HG03066 (cell line): ENCODE data around the gene EIF5.
A peak's percentile ranks its signal among the peaks of the same experiment; 100 is the strongest.

Experiments
- ATAC-seq: cut with Tn5 transposase; IDR thresholded peaks from one replicate; pipeline ENCODE4 v1.9.1; 2021; ENCODE audit warnings: low read depth; ENCODE audit not compliant: unreplicated experiment

EIF5 gene

DNA sequence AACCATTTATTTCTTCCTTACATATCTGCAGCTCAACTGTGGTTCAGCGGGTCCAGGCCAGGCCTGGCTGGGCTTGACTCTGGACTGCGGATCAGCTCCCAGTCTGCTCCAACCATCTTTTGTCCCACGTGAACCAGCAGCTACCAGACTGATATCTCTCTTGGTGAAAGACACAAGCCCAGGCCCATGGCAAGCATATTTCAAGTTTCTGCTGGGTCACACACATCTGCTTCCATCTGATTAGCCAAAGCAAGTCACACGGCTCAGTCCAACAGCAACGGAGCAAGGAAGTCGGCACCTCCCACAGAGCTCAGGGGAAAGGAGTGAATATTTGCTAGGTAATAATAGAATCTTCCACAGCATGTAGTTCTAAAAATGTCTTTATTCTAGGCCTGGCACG, 26.5 kb downstream of the EIF5 start:
- no peak for ATAC-seq

DNA sequence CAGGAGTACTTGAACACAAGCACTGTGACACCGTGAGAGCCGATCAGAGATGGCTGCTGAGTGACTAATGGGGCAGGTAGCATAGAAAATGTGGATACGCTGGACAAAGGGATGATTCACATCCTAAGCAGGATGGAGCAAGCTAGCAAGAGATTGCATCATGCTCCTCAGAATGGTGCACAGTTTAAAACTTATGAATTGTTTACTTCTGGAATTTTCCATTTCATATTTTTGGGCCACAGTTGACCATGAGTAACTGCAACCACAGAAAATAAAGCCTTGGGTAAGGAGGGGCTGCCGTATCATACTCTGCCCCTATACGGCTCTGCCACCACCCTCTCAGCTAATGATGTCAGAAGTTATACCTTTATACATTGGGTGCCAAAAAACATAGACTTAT, 27.8 kb downstream of the EIF5 start:
- no peak for ATAC-seq

GRCh38 chr14:103362780-103363179, 28.7 kb downstream of the EIF5 start:
- no peak for ATAC-seq

GRCh38 chr14:103366741-103367140, 32.7 kb downstream of the EIF5 start:
- no peak for ATAC-seq

DNA sequence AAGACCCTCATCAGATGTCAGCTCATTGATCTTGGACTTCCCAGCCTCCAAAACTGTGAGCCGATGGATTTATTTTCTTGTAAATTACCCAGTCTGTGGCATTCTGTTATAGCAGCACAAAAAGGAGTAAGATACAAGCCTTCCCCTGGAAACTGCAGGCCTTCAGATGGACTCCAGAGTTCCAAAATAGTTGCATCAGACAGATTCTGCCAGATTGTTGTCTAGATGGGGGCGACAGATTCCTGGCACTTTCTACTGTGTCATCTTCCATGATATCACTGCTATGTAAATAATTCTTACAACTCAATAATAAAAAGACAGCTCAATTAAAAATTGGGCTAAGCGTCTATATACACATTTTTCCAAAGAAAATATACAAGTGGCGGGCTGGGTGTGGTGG, 34.0 kb downstream of the EIF5 start:
- no peak for ATAC-seq

DNA sequence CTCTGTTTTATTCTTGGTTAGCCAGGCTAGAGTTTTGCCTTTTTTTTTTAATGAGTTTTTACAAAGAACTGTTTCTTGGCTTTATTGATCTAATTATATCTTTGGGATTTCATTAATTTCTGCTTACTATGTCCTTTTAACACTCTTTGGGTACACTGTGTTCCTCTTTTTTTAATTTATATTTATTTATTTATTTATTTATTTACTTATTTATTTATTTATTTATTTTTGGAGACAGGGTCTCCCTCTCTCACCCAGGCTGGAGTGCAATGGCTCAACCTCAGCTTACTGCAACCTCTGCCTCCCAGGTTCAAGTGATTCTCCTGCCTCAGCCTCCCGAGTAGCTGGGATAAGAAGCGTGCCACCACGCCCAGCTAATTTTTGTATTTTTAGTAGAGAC, 36.0 kb downstream of the EIF5 start:
- ATAC-seq, result no peak

DNA sequence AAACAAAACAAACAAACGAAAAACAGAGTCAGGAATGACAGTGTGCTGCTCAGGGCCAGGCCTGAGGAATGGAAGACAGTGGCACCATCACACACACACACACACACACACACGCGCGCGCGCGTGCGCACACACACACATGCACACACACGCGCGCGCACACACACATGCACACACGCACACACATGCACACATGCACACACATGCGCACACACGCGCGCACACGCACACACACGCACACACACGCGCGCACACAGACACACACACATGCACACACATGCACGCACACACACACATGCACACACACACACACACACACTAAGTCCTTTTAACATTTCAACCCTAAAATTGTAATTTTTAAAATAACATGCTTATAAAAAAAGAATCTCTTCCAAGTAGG, 38.0 kb downstream of the EIF5 start:
- ATAC-seq, result no peak

DNA sequence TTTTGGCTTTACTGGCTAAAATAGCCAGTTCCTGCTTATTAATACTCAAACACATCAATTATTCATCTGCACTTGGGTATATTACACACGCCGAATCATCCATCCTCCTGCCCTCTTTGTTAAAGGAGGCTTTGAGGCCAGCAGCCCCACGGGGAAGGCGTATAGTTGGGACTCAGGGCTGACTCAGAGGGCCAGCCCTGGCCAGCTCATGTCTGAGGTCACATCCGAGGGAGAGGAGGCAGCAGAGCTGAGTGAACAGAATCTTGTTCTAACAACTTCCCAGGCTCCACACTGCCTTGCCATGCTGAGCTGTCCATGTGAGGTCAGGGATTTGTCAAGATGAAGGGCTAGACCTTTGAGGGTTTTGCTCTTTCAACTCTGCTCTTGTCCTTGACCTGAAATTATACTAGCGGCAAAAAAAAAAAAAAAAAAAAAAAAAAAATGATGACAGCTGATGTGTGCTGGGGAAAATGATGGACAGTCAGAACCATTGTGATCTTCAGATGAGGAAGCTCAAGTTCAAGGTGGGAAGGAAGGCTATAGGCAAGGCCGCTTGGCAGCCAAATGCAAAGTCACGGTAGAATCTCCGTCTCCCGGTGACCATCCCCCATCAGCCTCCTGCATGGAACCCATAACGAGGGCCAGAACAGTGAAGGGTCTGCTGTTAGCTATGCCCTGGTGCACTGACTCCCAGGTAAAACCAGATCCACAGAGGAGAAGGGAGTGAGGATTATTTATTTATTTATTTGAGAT, 38.7 kb downstream of the EIF5 start:
- ATAC-seq, result no peak

- ATAC-seq, result no peak
These were observed 40.1 kb downstream of the EIF5 start for GRCh38 chr14:103374121-103374520.

DNA sequence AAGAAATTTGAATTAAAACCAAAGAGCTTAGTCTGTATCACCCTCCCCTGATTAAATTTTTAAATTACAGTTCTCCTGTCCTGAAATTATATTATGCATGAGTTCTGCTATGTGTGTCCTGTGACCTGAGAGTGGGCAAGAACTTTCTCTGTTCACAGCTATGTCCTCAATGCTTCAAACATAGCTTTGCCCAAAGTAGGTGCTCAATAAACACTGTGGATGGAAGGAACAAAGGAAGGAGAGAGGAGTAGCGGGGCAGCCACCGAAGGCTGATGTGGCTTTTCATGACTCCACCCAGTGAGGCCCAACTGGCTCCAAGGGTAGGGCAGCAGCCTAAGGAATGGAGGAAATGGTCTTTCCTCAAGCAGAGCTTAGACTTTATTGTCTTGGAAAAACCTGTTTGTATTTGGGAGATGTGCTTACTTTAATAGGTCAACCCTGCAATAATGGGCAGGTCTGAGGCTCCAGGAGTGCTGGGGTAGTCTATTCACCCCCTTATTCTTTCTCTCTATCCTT, 43.5 kb downstream of the EIF5 start:
- no peak for ATAC-seq

- no peak for ATAC-seq
These were observed 44.2 kb downstream of the EIF5 start for GRCh38 chr14:103378038-103378854.

- no peak for ATAC-seq
These were observed 46.8 kb downstream of the EIF5 start for GRCh38 chr14:103380719-103381377.

DNA sequence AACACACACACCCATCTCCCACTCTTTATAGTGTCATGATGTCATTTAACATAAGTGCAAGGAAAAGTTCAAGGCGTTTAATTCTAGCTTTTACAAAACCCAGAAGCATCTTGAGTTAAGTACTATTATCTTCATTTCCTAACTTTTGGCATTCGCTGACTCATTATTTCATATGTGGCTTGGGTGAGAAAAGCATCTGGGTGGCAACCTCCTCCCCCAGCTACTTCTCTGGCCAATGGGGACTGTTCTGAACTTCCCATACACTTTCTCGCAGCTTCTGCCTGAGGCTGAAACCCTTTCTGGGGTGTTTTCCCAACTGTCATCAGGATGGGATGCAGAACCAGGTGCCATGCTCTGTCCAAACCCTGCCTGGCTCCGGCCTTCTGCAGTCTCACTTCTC, 48.3 kb downstream of the EIF5 start:
- ATAC-seq, result no peak

DNA sequence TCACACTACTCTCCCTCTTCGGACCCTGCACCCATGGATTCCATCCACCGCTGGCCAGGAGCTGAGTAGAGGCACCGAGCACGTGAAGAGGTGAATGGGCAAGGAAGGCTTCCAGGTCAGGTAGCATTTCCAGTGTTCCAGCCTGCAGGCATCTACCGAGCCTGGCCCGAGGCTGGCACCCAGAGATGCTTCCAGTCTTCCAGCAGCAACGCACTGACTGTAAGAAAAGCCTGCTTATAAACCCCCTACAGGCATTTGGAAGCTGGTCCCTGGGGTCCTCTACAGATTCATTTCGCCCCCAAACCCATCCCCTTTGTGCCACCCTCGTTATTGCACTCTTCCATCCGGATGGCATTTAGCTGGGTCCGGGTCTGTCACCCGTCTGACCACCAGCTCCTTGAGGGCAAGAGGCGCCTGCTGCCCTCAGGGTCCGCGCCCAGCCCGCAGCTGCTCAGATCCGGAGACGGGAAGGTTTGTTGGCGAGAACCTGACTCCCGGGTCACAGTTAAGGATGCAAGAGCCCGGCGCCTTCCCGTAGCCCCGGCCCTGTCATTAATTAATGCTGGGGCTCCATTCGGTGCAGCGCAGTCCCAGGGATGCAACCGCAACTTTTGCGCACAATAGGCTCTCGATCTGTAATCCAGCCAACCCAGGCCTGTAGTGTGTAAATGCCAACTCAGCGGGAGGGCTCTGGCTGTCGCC, 50.6 kb downstream of the EIF5 start:
- ATAC-seq, result peak; percentile 7

DNA sequence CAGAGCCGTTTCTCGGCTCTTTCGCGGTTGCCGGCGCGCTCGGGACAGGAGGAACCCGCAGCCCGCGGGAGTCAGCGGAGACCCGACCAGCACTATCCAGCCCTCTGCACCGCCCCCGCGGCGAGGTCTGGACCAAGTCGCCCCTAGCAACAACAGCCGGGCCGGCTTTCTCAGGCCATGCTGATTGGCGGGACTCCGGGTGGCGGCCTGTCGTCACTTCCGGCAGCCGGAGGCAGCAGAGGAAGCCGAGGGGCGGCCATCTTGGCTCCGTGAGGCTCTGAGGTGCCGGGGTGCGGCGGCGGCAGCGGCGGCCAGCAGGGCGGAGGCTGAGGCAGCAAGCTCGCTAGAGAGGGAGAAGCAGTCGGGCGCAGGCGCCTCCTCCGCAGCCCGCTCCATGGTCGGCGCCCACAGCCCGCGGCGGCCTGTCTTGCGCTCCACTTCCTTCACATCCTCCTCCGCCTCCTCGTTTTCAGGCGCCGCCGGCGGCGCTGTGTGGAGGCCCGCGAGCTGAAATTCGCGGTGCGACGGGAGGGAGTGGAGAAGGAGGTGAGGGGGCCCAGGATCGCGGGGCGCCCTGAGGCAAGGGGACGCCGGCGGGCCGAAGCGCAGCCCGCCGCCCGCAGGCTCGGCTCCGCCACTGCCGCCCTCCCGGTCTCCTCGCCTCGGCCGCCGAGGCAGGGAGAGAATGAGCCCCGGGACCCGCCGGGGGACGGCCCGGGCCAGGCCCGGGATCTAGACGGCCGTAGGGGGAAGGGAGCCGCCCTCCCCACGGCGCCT, 51.3 kb downstream of the EIF5 start, which contains the start of gene MARK3:
Gene MARK3 (plus strand): TSS at position 264 of the 777 bp plus-strand sequence. CDS start 615 bp downstream, outside the sequence.
- peak; percentile 94 for ATAC-seq

GRCh38 chr14:103385929-103386712, 52.1 kb downstream of the EIF5 start:
- ATAC-seq, result no peak

- no peak for ATAC-seq
These were observed 52.8 kb downstream of the EIF5 start for GRCh38 chr14:103386713-103387329.

DNA sequence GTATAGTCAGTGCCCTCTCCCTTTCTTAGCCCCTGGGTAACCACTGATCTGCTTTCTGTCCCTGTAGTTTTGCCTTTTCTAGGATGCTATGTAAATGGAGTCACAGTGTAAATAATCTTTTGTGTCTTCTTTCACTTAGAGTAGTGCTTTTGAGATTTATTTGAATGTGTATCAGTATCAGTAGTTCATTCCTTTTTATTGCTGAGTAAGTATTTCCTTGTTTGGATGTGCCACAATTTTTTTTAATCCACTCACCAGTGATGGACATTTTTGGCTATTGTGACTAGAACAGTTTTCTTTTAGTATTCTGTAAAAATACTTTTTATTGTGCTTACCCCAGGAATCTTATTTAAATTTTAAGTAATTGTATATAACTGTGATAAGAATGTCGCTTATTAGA, 54.6 kb downstream of the EIF5 start:
- ATAC-seq, result no peak

DNA sequence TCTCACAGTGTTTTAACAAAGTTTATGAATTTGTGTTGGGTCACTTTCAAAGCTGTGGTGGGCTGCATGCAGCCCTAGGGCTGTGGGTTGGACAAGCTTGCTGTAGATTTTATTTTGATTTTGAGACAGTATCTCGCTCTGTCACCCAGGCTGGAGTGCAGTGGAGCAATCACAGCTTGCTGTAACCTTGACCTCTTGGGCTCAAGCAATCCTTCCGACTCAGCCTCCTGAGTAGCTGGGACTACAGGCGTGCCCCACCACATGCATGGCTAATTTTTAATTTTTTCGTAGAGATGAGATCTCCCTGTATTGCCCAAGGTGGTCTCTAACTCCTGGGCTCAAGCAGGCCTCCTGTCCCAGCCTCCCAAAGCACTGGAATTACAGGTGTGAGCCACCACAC, 56.6 kb downstream of the EIF5 start:
- ATAC-seq, result no peak
